Measurements from ENCODE around the gene PDCD2.
A peak's percentile ranks its signal among the peaks of the same experiment; 100 is the strongest.
"Not testable (repeated sequence)": the region's sequence is repeated elsewhere in the genome, so short reads cannot be mapped to it uniquely, and the experiment has no call there.

Gene PDCD2

GRCh38 chr6:170584181-170584953 lies at the start of gene PDCD2:
TSS of gene PDCD2 (minus strand) at chr6:170584637. CDS start at chr6:170584581, 56 bp downstream.
- DNase-seq, result peak; percentile 94

- DNase-seq, result not testable (repeated sequence)
These were observed 31.6 kb upstream of the PDCD2 start for GRCh38 chr6:170616020-170616554.

- not testable (repeated sequence) for DNase-seq
These were observed 27.9 kb upstream of the PDCD2 start for GRCh38 chr6:170612256-170612804.

GRCh38 chr6:170609225-170609624 lies 24.8 kb upstream of the PDCD2 start:
- not testable (repeated sequence) for DNase-seq

- no peak for DNase-seq
These were observed 21.3 kb upstream of the PDCD2 start for GRCh38 chr6:170605574-170606259.

GRCh38 chr6:170597278-170597677 lies 12.8 kb upstream of the PDCD2 start:
- no peak for DNase-seq

- no peak for DNase-seq
These were observed 12.0 kb upstream of the PDCD2 start for GRCh38 chr6:170596426-170596825.

GRCh38 chr6:170590725-170591124 lies 6.3 kb upstream of the PDCD2 start:
- DNase-seq, result no peak

- DNase-seq, result no peak
These were observed 589 bp upstream of the PDCD2 start for GRCh38 chr6:170584954-170585498.

GRCh38 chr6:170583756-170584180 lies 669 bp downstream of the PDCD2 start:
- no peak for DNase-seq

GRCh38 chr6:170578909-170579308 lies 5.5 kb downstream of the PDCD2 start:
- DNase-seq, result no peak

GRCh38 chr6:170575250-170575649 lies 9.2 kb downstream of the PDCD2 start:
- no peak for DNase-seq

GRCh38 chr6:170572704-170573466 lies 11.6 kb downstream of the PDCD2 start:
- no peak for DNase-seq

GRCh38 chr6:170564936-170565530 lies 19.4 kb downstream of the PDCD2 start:
- DNase-seq, result no peak

GRCh38 chr6:170561555-170561954 lies 22.9 kb downstream of the PDCD2 start:
- no peak for DNase-seq

GRCh38 chr6:170555305-170555704 lies 29.1 kb downstream of the PDCD2 start:
- DNase-seq, result no peak

- no peak for DNase-seq
These were observed 29.7 kb downstream of the PDCD2 start for GRCh38 chr6:170554796-170555137.

GRCh38 chr6:170554013-170554795 lies 30.2 kb downstream of the PDCD2 start, which contains the start of gene TBP:
TSS of gene TBP (plus strand) at chr6:170554369. CDS start at chr6:170557030, 2,661 bp downstream.
- DNase-seq, result peak; percentile 97

GRCh38 chr6:170553534-170554012 lies 30.9 kb downstream of the PDCD2 start:
- DNase-seq, result peak; percentile 63

GRCh38 chr6:170552765-170553533 lies 31.5 kb downstream of the PDCD2 start, which contains the start of gene PSMB1:
TSS of gene PSMB1 (minus strand) at chr6:170553307. CDS start at chr6:170553242, 65 bp downstream.
- peak; percentile 88 for DNase-seq
